Bronchial epithelial cell (primary cell): ENCODE data around the gene CLEC18C. TPM values are rescaled to one million over a fixed set of nuclear protein-coding genes. Genes with fewer than 3 reads are reported as not detected.
"Not testable (repeated sequence)": the region's sequence is repeated elsewhere in the genome, so short reads cannot be mapped to it uniquely, and the experiment has no call there.

ENCODE experiments used
- DNase-seq: peaks from one replicate; pipeline ENCODE4 v3.0.0-alpha.2; 2010; ENCODE audit warnings: low read depth
- FAIRE-seq: peaks from 2 replicates; lab custom pipeline; 2011; peaks lifted over from hg19 to GRCh38; lab: Jason Lieb, UNC
- H3K27me3 ChIP-seq: 2 replicates; pipeline ENCODE4 v1.5.1; 2011; ENCODE audit warnings: low read length; ENCODE audit not compliant: control insufficient read depth, insufficient read depth
- H3K36me3 ChIP-seq: 2 replicates; pipeline ENCODE4 v1.5.1; 2011; ENCODE audit warnings: low read length; ENCODE audit not compliant: control insufficient read depth, insufficient read depth
- H3K4me3 ChIP-seq: 2 replicates; pipeline ENCODE4 v1.5.1; 2011; ENCODE audit warnings: mild to moderate bottlenecking, low read depth, low read length, control low read depth
- total RNA-seq: library from RNA; depleted of rRNA; stranded (reverse); fragments of >200 nt; gene quantifications from 2 replicates; pipeline ENCODE4 v1.2.1, GENCODE V29; 2014

The CLEC18C gene
- 0.13 TPM in 1 of 2 replicates, not detected in the other for total RNA-seq

- DNase-seq, H3K4me3 ChIP-seq, H3K27me3 ChIP-seq, H3K36me3 ChIP-seq, FAIRE-seq: not testable (repeated sequence)
These were observed at the start of gene CLEC18C for GRCh38 chr16:70173212-70173837. Gene CLEC18C, plus strand, starts transcription at chr16:70173787. Its CDS starts 492 bp downstream, at chr16:70174279.

GRCh38 chr16:70123822-70124221 is 49.8 kb upstream of the CLEC18C start:
- not testable (repeated sequence) for H3K27me3 ChIP-seq, H3K4me3 ChIP-seq, FAIRE-seq, H3K36me3 ChIP-seq, DNase-seq

GRCh38 chr16:70126226-70126625 is 47.4 kb upstream of the CLEC18C start:
- H3K36me3 ChIP-seq, H3K4me3 ChIP-seq, DNase-seq, FAIRE-seq, H3K27me3 ChIP-seq: not testable (repeated sequence)

GRCh38 chr16:70127706-70128105 is 45.9 kb upstream of the CLEC18C start:
- not testable (repeated sequence) for H3K4me3 ChIP-seq, H3K36me3 ChIP-seq, H3K27me3 ChIP-seq, DNase-seq, FAIRE-seq

GRCh38 chr16:70128844-70129243 is 44.7 kb upstream of the CLEC18C start:
- not testable (repeated sequence) for H3K27me3 ChIP-seq, H3K36me3 ChIP-seq, DNase-seq, H3K4me3 ChIP-seq
- FAIRE-seq = peak; percentile 73

- not testable (repeated sequence) for H3K36me3 ChIP-seq, H3K27me3 ChIP-seq, H3K4me3 ChIP-seq, FAIRE-seq, DNase-seq
These were observed 37.8 kb upstream of the CLEC18C start for GRCh38 chr16:70135796-70136195.

GRCh38 chr16:70136595-70136994 is 37.0 kb upstream of the CLEC18C start:
- not testable (repeated sequence) for H3K4me3 ChIP-seq, FAIRE-seq, H3K36me3 ChIP-seq, DNase-seq, H3K27me3 ChIP-seq

- not testable (repeated sequence) for H3K36me3 ChIP-seq, H3K4me3 ChIP-seq, FAIRE-seq, DNase-seq, H3K27me3 ChIP-seq
These were observed 30.8 kb upstream of the CLEC18C start for GRCh38 chr16:70142739-70143138.

GRCh38 chr16:70143231-70143895 is 30.2 kb upstream of the CLEC18C start:
- not testable (repeated sequence) for DNase-seq, H3K4me3 ChIP-seq, H3K27me3 ChIP-seq, H3K36me3 ChIP-seq, FAIRE-seq

GRCh38 chr16:70147853-70148252 is 25.7 kb upstream of the CLEC18C start:
- H3K36me3 ChIP-seq, H3K27me3 ChIP-seq, H3K4me3 ChIP-seq, FAIRE-seq, DNase-seq: not testable (repeated sequence)

- not testable (repeated sequence) for DNase-seq, FAIRE-seq, H3K36me3 ChIP-seq, H3K27me3 ChIP-seq, H3K4me3 ChIP-seq
These were observed 25.1 kb upstream of the CLEC18C start for GRCh38 chr16:70148453-70148852.

- H3K27me3 ChIP-seq, FAIRE-seq, DNase-seq, H3K4me3 ChIP-seq, H3K36me3 ChIP-seq: not testable (repeated sequence)
These were observed 24.3 kb upstream of the CLEC18C start for GRCh38 chr16:70149296-70149695.
